T-helper 2 cell treated with Interferon-gamma antibody and Interleukin-4, amounts not matched to agents 100 ng/mL and 5 ng/mL, for 36 hours (primary cell): ENCODE data around the gene SEMA6B. TPM values are rescaled to one million over a fixed set of nuclear protein-coding genes. Genes with fewer than 3 reads are reported as not detected.
"Not testable (repeated sequence)": the region's sequence is repeated elsewhere in the genome, so short reads cannot be mapped to it uniquely, and the experiment has no call there.

ENCODE experiments used
- intact Hi-C: fragments of 100-400 bp; cut with micrococcal nuclease; formaldehyde crosslinking; loops from one replicate; pipeline ENCODE4 v1.15.1; 2023
- total RNA-seq: library from RNA; stranded (reverse); gene quantifications from 2 replicates; pipeline ENCODE4 v1.2.3, GENCODE V29; 2022

Gene SEMA6B
- total RNA-seq, 1 donor from 2014 or later, result not detected

- intact Hi-C loops, result no loop called here
Observed at GRCh38 chr19:4571305-4571917, 11.9 kb upstream of the SEMA6B start.

GRCh38 chr19:4570916-4571304 is 11.4 kb upstream of the SEMA6B start:
- intact Hi-C loops, result no loop called here

GRCh38 chr19:4570402-4570801 is 10.9 kb upstream of the SEMA6B start:
- intact Hi-C loops, result no loop called here

- intact Hi-C loops, result no loop called here
Observed at GRCh38 chr19:4568886-4569285, 9.4 kb upstream of the SEMA6B start.

GRCh38 chr19:4567584-4568071 is 8.1 kb upstream of the SEMA6B start:
- intact Hi-C loops, result no loop called here

GRCh38 chr19:4566402-4567051 is 7.0 kb upstream of the SEMA6B start:
- intact Hi-C loops, result no loop called here

- intact Hi-C loops, result not testable (repeated sequence)
Observed at GRCh38 chr19:4563562-4563961, 4.1 kb upstream of the SEMA6B start.

GRCh38 chr19:4562085-4562484 is 2.6 kb upstream of the SEMA6B start:
- intact Hi-C loops, result not testable (repeated sequence)

- intact Hi-C loops, result loop anchor here (5.0 kb wide), 1 partner anchor 79 kb away; the partner anchor contains the start of gene TNFAIP8L1
Observed at GRCh38 chr19:4557971-4558941, 1.2 kb downstream of the SEMA6B start.

- intact Hi-C loops, result loop anchor here (5.0 kb wide), 1 partner anchor 80 kb away; the partner anchor contains the start of gene TNFAIP8L1
Observed at GRCh38 chr19:4557144-4557970, 2.1 kb downstream of the SEMA6B start.

GRCh38 chr19:4556597-4557127 is 2.8 kb downstream of the SEMA6B start:
- intact Hi-C loops, result loop anchor here (5.0 kb wide), 1 partner anchor 81 kb away; the partner anchor contains the start of gene TNFAIP8L1

GRCh38 chr19:4555657-4556561 is 3.6 kb downstream of the SEMA6B start:
- intact Hi-C loops, result loop anchor here (5.0 kb wide), 1 partner anchor 81 kb away; the partner anchor contains the start of gene TNFAIP8L1

- intact Hi-C loops, result loop anchor here (5.0 kb wide), 1 partner anchor 83 kb away; the partner anchor contains the start of gene TNFAIP8L1
Observed at GRCh38 chr19:4554717-4555116, 4.8 kb downstream of the SEMA6B start.

GRCh38 chr19:4553775-4554174 is 5.7 kb downstream of the SEMA6B start:
- intact Hi-C loops, result no loop called here

- intact Hi-C loops, result no loop called here
Observed at GRCh38 chr19:4553092-4553695, 6.3 kb downstream of the SEMA6B start.

- intact Hi-C loops, result no loop called here
Observed at GRCh38 chr19:4552525-4552819, 7.0 kb downstream of the SEMA6B start.

GRCh38 chr19:4550479-4551050 is 8.9 kb downstream of the SEMA6B start:
- intact Hi-C loops, result no loop called here

GRCh38 chr19:4550018-4550417 is 9.5 kb downstream of the SEMA6B start:
- intact Hi-C loops, result no loop called here

GRCh38 chr19:4548238-4548584 is 11.3 kb downstream of the SEMA6B start:
- intact Hi-C loops, result no loop called here
